Mesendoderm (in vitro differentiated cells): ENCODE results near the gene IGF2R.
"Not testable (repeated sequence)": the region's sequence is repeated elsewhere in the genome, so short reads cannot be mapped to it uniquely, and the experiment has no call there.

ENCODE experiments used
- DNase-seq: peaks from one replicate; pipeline ENCODE4 v3.0.0; 2013
- H2AK5ac ChIP-seq: 2 replicates; pipeline ENCODE4 v1.6.1; 2013; ENCODE audit warnings: low read length, inconsistent platforms
- H2BK120ac ChIP-seq: 2 replicates; pipeline ENCODE4 v1.6.1; 2013; ENCODE audit warnings: low read depth, mild to moderate bottlenecking, low read length, moderate library complexity, mixed read lengths
- H2BK15ac ChIP-seq: replicated peaks from 2 replicates; pipeline ENCODE4 v1.6.1; 2013; ENCODE audit warnings: low read depth, mild to moderate bottlenecking, moderate library complexity
- H2BK5ac ChIP-seq: 2 replicates; pipeline ENCODE4 v1.6.1; 2013; ENCODE audit warnings: low read length, inconsistent platforms
- H3K18ac ChIP-seq: 2 replicates; pipeline ENCODE4 v1.6.1; 2013; ENCODE audit warnings: mild to moderate bottlenecking, low read length, mixed read lengths
- H3K23ac ChIP-seq: one replicate; pipeline ENCODE4 v1.6.1; 2013; ENCODE audit warnings: low read length
- H3K27ac ChIP-seq: 2 replicates; pipeline ENCODE4 v1.5.1; 2013; ENCODE audit warnings: low read depth, mild to moderate bottlenecking, inconsistent platforms, low read length, moderate library complexity
- H3K27me3 ChIP-seq: 2 replicates; pipeline ENCODE4 v1.6.1; 2013; ENCODE audit warnings: low read length, control low read depth, mild to moderate bottlenecking, inconsistent platforms; ENCODE audit not compliant: insufficient read depth, poor library complexity
- H3K36me3 ChIP-seq: 2 replicates; pipeline ENCODE4 v1.6.1; 2013; ENCODE audit warnings: low read length, inconsistent platforms; ENCODE audit not compliant: control insufficient read depth, insufficient read depth
- H3K4ac ChIP-seq: one replicate; pipeline ENCODE4 v1.6.1; 2013; ENCODE audit warnings: low read depth, mild to moderate bottlenecking, low read length, moderate library complexity
- H3K4me1 ChIP-seq: 2 replicates; pipeline ENCODE4 v1.6.1; 2013; ENCODE audit warnings: low read depth, low read length, inconsistent platforms; ENCODE audit not compliant: control insufficient read depth
- H3K4me2 ChIP-seq: 2 replicates; pipeline ENCODE4 v1.6.1; 2013; ENCODE audit warnings: low read length
- H3K4me3 ChIP-seq: 2 replicates; pipeline ENCODE4 v1.5.1; 2013; ENCODE audit warnings: mild to moderate bottlenecking, low read length
- H3K56ac ChIP-seq: one replicate; pipeline ENCODE4 v1.6.1; 2013; ENCODE audit warnings: low read length
- H3K79me1 ChIP-seq: 2 replicates; pipeline ENCODE4 v1.6.1; 2013; ENCODE audit warnings: low read length, inconsistent platforms
- H3K79me2 ChIP-seq: 2 replicates; pipeline ENCODE4 v1.6.1; 2013; ENCODE audit warnings: mild to moderate bottlenecking, low read length; ENCODE audit not compliant: control insufficient read depth, insufficient read depth
- H3K9ac ChIP-seq: 2 replicates; pipeline ENCODE4 v1.6.1; 2013; ENCODE audit warnings: low read length, inconsistent platforms
- H4K5ac ChIP-seq: one replicate; pipeline ENCODE4 v1.6.1; 2013; ENCODE audit warnings: low read length
- H4K8ac ChIP-seq: one replicate; pipeline ENCODE4 v1.6.1; 2013; ENCODE audit warnings: low read depth, mild to moderate bottlenecking, control low read depth, low read length, moderate library complexity
- WGBS: extraction: QIAGEN DNeasy Blood & Tissue Kit; methylation state at CpG from one replicate; pipeline ENCODE4 v1.1.7; 2013; ENCODE audit warnings: low lambda C conversion rate, missing lambda C conversion rate; ENCODE audit not compliant: insufficient coverage; ENCODE audit errors: extremely low coverage; 5-methylcytosine and 5-hydroxymethylcytosine counted together

IGF2R gene

GRCh38 chr6:160000280-160000704, 31.4 kb downstream of the IGF2R start:
- Histone ChIP-seq H4K8ac (no peak overlapping the region), H3K79me1 (peaks cover 29% of the 10 kb centered on the region), H2BK5ac (no peak overlapping the region), H4K5ac (no peak overlapping the region), H3K27me3 (no peaks in the 10 kb centered on the region), H2AK5ac (no peak overlapping the region), H3K9ac (no peak overlapping the region), H3K36me3 (no peaks in the 10 kb centered on the region), H2BK15ac (no peak overlapping the region), H3K4me2 (no peak overlapping the region), H3K18ac (no peak overlapping the region), H3K4ac (no peak overlapping the region), H3K23ac (no peak overlapping the region), H2BK120ac (no peak overlapping the region), H3K27ac (no peak overlapping the region), H3K4me3 (no peak overlapping the region), H3K4me1 (no peaks in the 10 kb centered on the region), H3K79me2 (peaks cover 33% of the 10 kb centered on the region), H3K56ac (no peak overlapping the region)
- no peak for DNase-seq
- WGBS: no CpG with 5 or more reads among the region's 8 CpGs

- not testable (repeated sequence) for H3K56ac ChIP-seq, H2AK5ac ChIP-seq, H4K5ac ChIP-seq, H2BK5ac ChIP-seq, H3K4me2 ChIP-seq, H3K23ac ChIP-seq, DNase-seq, H2BK15ac ChIP-seq, H3K36me3 ChIP-seq, H4K8ac ChIP-seq, H3K9ac ChIP-seq, H3K27me3 ChIP-seq, H3K27ac ChIP-seq, H3K18ac ChIP-seq, H2BK120ac ChIP-seq, H3K4me1 ChIP-seq, H3K4ac ChIP-seq, H3K4me3 ChIP-seq
- Histone ChIP-seq H3K79me2 (peaks cover 32% of the 10 kb centered on the region), H3K79me1 (peaks cover 29% of the 10 kb centered on the region)
- no CpG with 5 or more reads among the region's 9 CpGs for WGBS
Observed at GRCh38 chr6:160000893-160001427, 32.1 kb downstream of the IGF2R start.

- Histone ChIP-seq H3K36me3 (no peaks in the 10 kb centered on the region), H3K4me1 (no peaks in the 10 kb centered on the region), H3K56ac (no peak overlapping the region), H2BK5ac (no peak overlapping the region), H3K4me2 (no peak overlapping the region), H3K9ac (no peak overlapping the region), H2AK5ac (no peak overlapping the region), H2BK120ac (no peak overlapping the region), H3K23ac (no peak overlapping the region), H4K8ac (no peak overlapping the region), H3K27ac (no peak overlapping the region), H3K79me1 (peaks cover 21% of the 10 kb centered on the region), H3K4me3 (no peak overlapping the region), H3K79me2 (peaks cover 25% of the 10 kb centered on the region), H3K4ac (no peak overlapping the region), H3K18ac (no peak overlapping the region), H3K27me3 (no peaks in the 10 kb centered on the region), H2BK15ac (no peak overlapping the region), H4K5ac (no peak overlapping the region)
- no CpG with 5 or more reads among the region's 2 CpGs for WGBS
- no peak for DNase-seq
Observed at GRCh38 chr6:160002882-160003281, 34.0 kb downstream of the IGF2R start.

GRCh38 chr6:160004018-160004417, 35.1 kb downstream of the IGF2R start:
- Histone ChIP-seq H2AK5ac (no peak overlapping the region), H2BK120ac (no peak overlapping the region), H3K4me3 (no peak overlapping the region), H3K18ac (no peak overlapping the region), H3K27me3 (no peaks in the 10 kb centered on the region), H3K23ac (no peak overlapping the region), H3K4ac (no peak overlapping the region), H2BK5ac (no peak overlapping the region), H3K79me1 (peaks cover 21% of the 10 kb centered on the region), H3K79me2 (peaks cover 23% of the 10 kb centered on the region), H3K27ac (no peak overlapping the region), H4K5ac (no peak overlapping the region), H3K4me2 (no peak overlapping the region), H3K9ac (no peak overlapping the region), H3K56ac (no peak overlapping the region), H2BK15ac (no peak overlapping the region), H3K36me3 (no peaks in the 10 kb centered on the region), H3K4me1 (no peaks in the 10 kb centered on the region), H4K8ac (no peak overlapping the region)
- 100% methylated on average over 2 of the region's 8 CpGs for WGBS
- no peak for DNase-seq

GRCh38 chr6:160004419-160005175, 35.7 kb downstream of the IGF2R start:
- Histone ChIP-seq H3K27me3 (no peaks in the 10 kb centered on the region), H3K9ac (no peak overlapping the region), H4K5ac (no peak overlapping the region), H2BK15ac (no peak overlapping the region), H3K79me1 (peaks cover 20% of the 10 kb centered on the region), H3K56ac (no peak overlapping the region), H3K23ac (no peak overlapping the region), H2AK5ac (no peak overlapping the region), H3K4me1 (no peaks in the 10 kb centered on the region), H3K4me3 (no peak overlapping the region), H3K27ac (no peak overlapping the region), H3K4me2 (no peak overlapping the region), H3K4ac (no peak overlapping the region), H4K8ac (no peak overlapping the region), H3K36me3 (no peaks in the 10 kb centered on the region), H3K79me2 (peaks cover 23% of the 10 kb centered on the region), H2BK120ac (no peak overlapping the region), H3K18ac (no peak overlapping the region), H2BK5ac (no peak overlapping the region)
- no CpG with 5 or more reads among the region's 21 CpGs for WGBS
- no peak for DNase-seq
